Colon (tissue), 2 donors: ENCODE measurements around the gene PRRC2A.

Experiments used
- FAIRE-seq: peaks from 2 replicates; lab custom pipeline; 2012; peaks lifted over from hg19 to GRCh38; lab: Jason Lieb, UNC
- donor health status: control.
- donor health status: control.

The PRRC2A gene

DNA sequence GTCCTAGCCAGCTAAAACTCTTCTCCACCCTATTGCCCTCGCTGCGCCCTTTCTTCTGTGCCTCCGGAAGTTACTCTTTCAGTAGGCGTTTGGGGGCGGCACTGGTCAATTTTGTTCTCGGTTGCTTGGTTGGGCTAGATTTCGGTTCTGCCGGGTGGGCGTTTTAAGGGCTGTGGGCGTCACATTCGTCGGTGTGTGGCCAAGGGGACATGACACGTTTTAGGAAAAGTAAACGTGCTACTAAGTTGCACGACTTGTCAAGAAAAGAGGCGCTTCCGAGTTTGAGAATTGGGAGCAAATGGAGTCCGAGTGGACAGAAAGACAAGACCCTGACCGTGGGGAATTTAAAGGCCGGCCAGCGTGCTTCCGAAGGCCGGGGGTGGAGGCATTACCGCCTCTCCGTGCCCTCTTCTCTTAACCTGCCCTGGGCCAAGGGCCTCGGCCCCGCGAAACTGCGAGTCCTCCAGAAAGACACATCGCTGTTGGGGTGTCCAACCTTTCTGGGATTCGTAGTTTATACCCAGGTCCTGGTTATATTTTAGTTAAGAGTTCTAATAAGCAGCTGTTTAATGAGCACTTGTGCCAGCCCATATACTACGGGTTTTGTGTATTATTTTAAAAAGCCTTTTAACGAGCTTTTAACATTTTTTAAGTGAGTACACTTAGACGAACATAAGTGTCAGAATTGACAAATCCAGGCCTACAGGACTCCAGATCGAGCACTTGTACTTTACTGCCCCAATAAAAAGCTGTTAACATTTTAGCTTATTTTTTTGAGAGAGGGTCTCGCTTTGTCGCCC lies 32.6 kb downstream of the PRRC2A start:
- FAIRE-seq: no peak

GRCh38 chr6:31654574-31655348 lies 34.2 kb downstream of the PRRC2A start:
- no peak for FAIRE-seq

- FAIRE-seq: no peak
Observed at GRCh38 chr6:31655349-31656237, 35.1 kb downstream of the PRRC2A start, which contains the start of gene APOM. Gene APOM, plus strand, starts transcription at chr6:31655894. Its CDS starts 73 bp downstream, at chr6:31655967.

GRCh38 chr6:31657406-31658157 lies 37.1 kb downstream of the PRRC2A start:
- FAIRE-seq: no peak

DNA sequence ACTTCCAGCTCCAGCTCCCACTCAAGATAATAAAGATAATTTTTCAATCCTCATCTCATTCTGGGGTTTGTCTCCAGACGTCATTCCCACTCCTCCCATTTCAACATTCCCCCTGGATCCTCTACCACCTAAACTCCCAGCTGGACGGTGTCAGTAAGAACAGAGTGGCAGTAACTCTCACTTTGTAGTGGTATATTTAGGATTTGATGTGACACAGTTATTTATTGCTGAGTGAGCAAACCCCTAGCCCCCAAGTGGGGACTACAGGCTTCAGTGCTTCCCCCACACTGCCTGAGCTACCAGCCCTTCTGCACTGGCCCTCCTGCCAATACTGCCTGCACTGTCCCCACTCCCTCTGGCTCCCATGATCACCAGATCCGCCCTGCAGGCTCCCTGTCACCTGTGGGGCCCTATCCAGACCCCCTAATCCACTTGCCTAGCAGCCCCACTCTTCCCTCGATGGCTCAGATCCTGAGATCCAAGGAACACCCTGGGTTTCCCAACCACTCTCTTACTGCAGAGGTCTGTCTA lies 37.7 kb downstream of the PRRC2A start:
- FAIRE-seq: no peak

GRCh38 chr6:31658983-31659648 lies 38.6 kb downstream of the PRRC2A start:
- FAIRE-seq: no peak

GRCh38 chr6:31659649-31660380 lies 39.3 kb downstream of the PRRC2A start:
- no peak for FAIRE-seq

DNA sequence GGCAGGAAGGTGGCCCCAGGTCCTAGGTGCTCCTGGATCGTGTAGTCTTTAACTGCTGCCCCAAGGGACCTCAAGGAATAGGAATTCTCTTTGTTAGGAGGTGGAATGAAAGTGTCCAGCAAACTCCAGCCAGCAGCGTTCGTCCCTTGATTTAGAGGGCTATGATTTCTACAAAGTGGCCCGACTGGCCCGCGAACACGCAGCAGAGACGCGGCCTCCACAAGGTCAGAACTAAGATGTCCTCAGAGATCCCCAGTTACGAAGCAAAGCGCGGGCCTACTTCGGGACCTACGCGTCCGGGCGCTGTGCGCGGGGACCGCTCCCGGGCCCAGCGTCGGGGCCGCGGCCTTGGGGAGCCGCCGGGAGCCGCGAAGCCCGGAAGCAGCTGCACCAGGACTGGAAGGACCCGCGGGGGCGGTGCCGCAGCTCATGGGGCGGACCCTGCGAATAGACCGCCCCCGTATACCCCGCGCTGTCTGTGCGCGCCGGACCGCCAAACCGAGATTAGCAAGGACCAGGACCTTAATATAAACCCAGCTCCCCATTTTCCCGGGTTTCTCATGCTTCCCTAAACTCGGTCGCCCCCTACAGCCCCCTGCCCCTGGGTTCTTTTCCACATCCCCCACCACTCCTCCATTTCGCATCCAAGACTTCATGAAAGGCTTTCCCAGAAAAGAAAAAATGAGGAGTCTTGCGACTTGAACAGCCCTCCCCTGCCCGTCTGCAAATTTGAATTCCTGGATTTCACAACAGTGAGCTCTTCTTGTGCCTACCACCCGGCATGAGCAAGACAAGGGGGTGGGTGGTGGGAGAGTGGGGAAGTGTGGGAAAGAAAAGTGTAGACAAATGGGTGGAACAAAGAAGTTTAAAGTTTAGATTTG lies 40.1 kb downstream of the PRRC2A start, which contains the start of gene C6orf47:
Gene C6orf47 (minus strand): TSS at position 398 of the 881 bp plus-strand sequence. CDS start 831 bp downstream, outside the sequence.
- FAIRE-seq: no peak

DNA sequence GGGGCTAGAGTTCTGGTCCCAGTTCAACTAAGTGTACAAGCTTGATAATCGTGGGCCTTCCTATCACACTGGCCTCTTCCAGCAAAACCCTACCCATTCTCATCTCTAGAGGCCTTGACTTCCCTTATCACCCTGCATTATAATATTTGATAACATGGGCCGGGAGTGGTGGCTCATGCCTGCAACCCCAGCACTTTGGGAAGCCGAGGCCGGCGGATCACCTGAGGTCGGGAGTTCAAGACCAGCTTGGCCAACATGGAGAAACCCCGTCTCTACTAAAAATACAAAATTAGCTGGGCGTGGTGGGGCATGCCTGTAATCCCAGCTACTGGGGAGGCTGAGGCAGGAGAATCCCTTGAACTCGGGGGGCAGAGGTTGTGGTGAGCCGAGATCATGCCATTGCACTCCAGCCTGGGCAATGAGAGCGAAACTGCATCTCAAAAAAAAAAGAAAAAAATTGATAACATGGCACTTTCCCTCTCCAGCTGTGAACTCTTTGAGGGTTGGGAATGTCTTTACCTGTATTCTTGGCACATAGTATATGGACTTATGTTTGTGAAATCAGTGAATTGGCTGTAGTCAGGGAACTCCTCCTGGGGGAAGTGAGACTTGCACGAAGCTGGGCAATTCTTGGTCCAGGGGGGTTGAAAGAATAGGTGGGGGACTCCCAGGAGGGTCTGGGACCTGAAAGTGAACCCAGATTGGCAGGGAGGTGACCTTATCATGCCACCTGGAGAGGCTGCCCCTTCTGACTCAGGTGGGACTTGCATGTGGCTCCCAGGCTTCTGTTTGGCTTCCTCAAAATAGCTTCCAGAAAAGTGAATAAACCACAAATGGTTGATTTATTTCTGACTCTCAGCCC lies 41.0 kb downstream of the PRRC2A start:
- no peak for FAIRE-seq

DNA sequence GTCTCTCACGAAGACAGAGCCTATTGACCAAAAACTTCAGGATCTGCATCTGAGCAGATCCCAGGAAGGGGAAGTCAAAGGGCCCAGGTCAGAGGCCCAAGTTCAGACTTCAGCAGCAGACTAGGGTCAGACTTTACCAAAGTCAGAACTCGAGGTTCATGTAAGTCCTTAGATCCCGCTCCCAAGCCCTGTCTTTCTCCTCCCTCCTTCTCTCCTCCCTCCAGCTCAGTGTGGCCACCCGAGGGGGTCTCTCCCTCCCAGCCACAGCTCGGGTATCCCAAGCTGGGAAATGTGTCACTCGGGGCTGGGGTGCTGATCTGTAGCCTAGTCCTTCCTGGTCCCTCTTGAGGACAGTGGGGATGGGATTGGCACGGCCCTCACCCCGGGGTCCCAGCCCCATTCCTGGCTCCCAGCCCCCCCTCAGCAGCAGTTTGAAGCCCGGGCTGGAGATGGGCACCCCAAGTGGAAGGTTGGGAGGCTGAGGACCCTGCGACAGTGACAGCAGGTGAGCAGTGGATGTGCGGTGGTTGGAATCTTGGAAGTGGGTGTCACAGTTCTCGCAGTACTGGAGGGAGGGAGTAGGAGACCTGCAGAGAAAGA lies 41.7 kb downstream of the PRRC2A start:
- no peak for FAIRE-seq

DNA sequence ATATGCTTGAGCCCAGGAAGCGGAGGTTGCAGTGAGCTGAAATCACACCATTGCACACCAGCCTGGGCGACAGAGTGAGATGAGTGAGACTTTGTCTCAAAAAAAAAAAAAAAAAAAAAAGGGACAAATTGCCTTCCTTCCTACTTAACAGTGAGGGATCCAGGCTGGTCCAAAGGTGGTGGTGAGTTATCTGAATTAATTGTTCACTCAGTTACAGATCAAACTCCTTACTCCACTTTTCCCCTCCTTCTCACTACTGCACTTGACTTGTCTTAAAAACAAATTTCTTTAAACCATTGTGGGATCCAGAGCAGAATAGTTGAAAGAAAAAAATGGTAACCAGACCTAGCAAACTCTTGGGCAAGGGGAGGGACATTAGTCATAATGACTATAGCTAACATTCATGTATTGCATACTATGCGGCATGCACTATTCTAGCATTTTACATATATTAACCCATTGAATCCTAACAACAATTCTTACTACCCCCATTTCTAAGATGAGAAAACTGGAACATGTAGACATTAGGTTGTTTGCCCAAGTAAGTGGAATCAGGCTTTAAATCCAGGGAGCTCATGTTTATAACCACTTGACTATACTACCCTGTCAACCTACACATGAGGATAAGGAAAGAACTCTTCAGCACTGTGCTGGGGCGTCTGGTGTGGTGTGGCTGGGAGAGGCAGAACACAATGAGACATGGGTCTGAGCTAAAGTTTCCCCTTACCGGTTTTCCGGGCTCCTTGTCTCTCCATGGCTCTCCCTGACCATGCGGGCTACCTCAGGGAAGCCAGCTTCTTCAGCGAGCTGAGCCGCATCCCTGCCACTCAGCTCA lies 42.8 kb downstream of the PRRC2A start:
- FAIRE-seq: no peak

DNA sequence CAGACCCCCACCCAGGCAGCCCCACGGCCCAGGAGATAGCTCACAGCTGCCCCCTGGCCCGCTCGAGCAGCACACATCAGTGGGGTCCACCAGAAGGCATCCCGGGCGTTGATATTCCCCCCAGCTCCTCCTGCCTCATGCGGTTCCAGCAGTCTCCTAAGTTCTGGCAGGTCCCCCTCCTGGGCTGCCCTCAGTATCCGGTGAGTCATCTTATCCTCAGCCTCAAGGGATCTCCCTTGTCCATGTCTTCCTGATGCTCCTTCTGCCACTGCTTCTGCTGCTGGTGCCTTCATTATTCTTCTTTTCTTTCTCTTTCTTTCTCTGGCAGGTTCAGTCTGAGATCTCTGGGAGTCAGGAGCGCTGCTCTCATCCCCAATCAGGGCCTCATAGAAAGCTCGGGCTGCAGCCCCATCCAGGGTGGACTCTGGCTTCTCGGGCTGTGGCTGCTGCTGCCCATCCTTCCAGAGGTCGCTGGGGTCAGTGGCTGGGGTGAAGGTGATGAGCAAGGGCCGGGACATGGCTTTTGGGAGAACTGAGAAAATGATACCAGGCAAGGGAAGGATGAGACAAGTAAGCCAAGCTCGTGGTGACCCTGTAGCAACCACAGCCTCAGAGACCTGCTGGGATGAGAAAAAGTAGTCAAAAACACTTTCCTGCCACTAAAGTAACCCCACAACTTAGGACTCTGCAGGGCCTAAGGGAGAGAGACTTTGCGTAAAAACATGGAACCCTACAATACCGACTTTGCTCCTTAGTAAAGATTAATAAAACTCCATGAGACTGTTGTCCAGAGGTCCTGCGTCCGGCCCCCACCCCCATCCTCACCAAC lies 43.7 kb downstream of the PRRC2A start:
- FAIRE-seq: no peak

GRCh38 chr6:31664790-31665500 lies 44.4 kb downstream of the PRRC2A start, which contains the start of gene GPANK1:
Gene GPANK1, minus strand, starts transcription at chr6:31664997. Its CDS starts 519 bp downstream, at chr6:31664478.
- no peak for FAIRE-seq

GRCh38 chr6:31665501-31666336 lies 45.2 kb downstream of the PRRC2A start, which contains the start of gene CSNK2B:
Gene CSNK2B, plus strand, starts transcription at chr6:31666080. Its CDS starts 752 bp downstream, at chr6:31666832.
- FAIRE-seq: no peak
